H9 (cell line): ENCODE data around the gene ATPAF2. TPM values are rescaled to one million over a fixed set of nuclear protein-coding genes. Genes with fewer than 3 reads are reported as not detected.

Source experiments
- DNase-seq: peaks from one replicate; pipeline ENCODE4 v3.0.0-alpha.2; 2017
- H2AFZ ChIP-seq: one replicate; pipeline ENCODE4 v1.6.1; 2013; ENCODE audit warnings: mild to moderate bottlenecking, low read length, control low read depth, moderate library complexity
- H2AK5ac ChIP-seq: 2 replicates; pipeline ENCODE4 v1.6.1; 2013; ENCODE audit warnings: low read length, control low read depth, mixed read lengths; ENCODE audit not compliant: insufficient read length
- H2BK120ac ChIP-seq: one replicate; pipeline ENCODE4 v1.6.1; 2013; ENCODE audit warnings: low read depth, mild to moderate bottlenecking, low read length, control low read depth, inconsistent platforms; ENCODE audit not compliant: poor library complexity, severe bottlenecking
- H2BK12ac ChIP-seq: 2 replicates; pipeline ENCODE4 v1.6.1; 2013; ENCODE audit warnings: low read length, control low read depth, mixed read lengths, low read depth; ENCODE audit not compliant: insufficient read length
- H2BK15ac ChIP-seq: 2 replicates; pipeline ENCODE4 v1.6.1; 2013; ENCODE audit warnings: low read depth, low read length, control low read depth
- H2BK20ac ChIP-seq: one replicate; pipeline ENCODE4 v1.6.1; 2013; ENCODE audit warnings: low read depth, mild to moderate bottlenecking, low read length, control low read depth, inconsistent platforms; ENCODE audit not compliant: poor library complexity, severe bottlenecking
- H2BK5ac ChIP-seq: 2 replicates; pipeline ENCODE4 v1.6.1; 2013; ENCODE audit warnings: low read length, control low read depth, mixed read lengths; ENCODE audit not compliant: insufficient read length
- H3K14ac ChIP-seq: 2 replicates; pipeline ENCODE4 v1.6.1; 2013; ENCODE audit warnings: low read length, control low read depth; ENCODE audit not compliant: insufficient read depth
- H3K18ac ChIP-seq: 2 replicates; pipeline ENCODE4 v1.6.1; 2013; ENCODE audit warnings: low read depth, mild to moderate bottlenecking, mixed read lengths, low read length, control low read depth; ENCODE audit not compliant: insufficient read length
- H3K23ac ChIP-seq: 2 replicates; pipeline ENCODE4 v1.6.1; 2013; ENCODE audit warnings: low read length, control low read depth, mixed read lengths, low read depth; ENCODE audit not compliant: insufficient read length
- H3K23me2 ChIP-seq: 2 replicates; pipeline ENCODE4 v1.6.1; 2013; ENCODE audit warnings: low read depth, mild to moderate bottlenecking, mixed read lengths, low read length, control low read depth; ENCODE audit not compliant: insufficient read length, poor library complexity, severe bottlenecking
- H3K27ac ChIP-seq: 2 replicates; pipeline ENCODE4 v1.5.1; 2013; ENCODE audit warnings: low read length, control low read depth, mixed read lengths, low read depth; ENCODE audit not compliant: insufficient read length
- H3K27me3 ChIP-seq: 2 replicates; pipeline ENCODE4 v1.6.1; 2013; ENCODE audit warnings: low read length, control low read depth, inconsistent platforms; ENCODE audit not compliant: insufficient read depth
- H3K4ac ChIP-seq: 2 replicates; pipeline ENCODE4 v1.6.1; 2013; ENCODE audit warnings: low read depth, mild to moderate bottlenecking, control low read depth, inconsistent platforms, low read length, moderate library complexity
- H3K4me1 ChIP-seq: 2 replicates; pipeline ENCODE4 v1.6.1; 2013; ENCODE audit warnings: low read length, control low read depth, inconsistent platforms; ENCODE audit not compliant: insufficient read depth
- H3K4me2 ChIP-seq: 2 replicates; pipeline ENCODE4 v1.6.1; 2013; ENCODE audit warnings: low read length, control low read depth, mixed read lengths; ENCODE audit not compliant: insufficient read length, insufficient read depth
- H3K56ac ChIP-seq: 2 replicates; pipeline ENCODE4 v1.6.1; 2013; ENCODE audit warnings: low read depth, mild to moderate bottlenecking, mixed read lengths, low read length, control low read depth; ENCODE audit not compliant: insufficient read length
- H3K79me1 ChIP-seq: 2 replicates; pipeline ENCODE4 v1.6.1; 2013; ENCODE audit warnings: low read depth, mild to moderate bottlenecking, moderate library complexity, low read length, control low read depth, inconsistent platforms; ENCODE audit not compliant: insufficient read depth, poor library complexity, severe bottlenecking
- H3K79me2 ChIP-seq: 2 replicates; pipeline ENCODE4 v1.6.1; 2013; ENCODE audit warnings: low read length, control low read depth, inconsistent platforms; ENCODE audit not compliant: insufficient read depth
- H3K9ac ChIP-seq: 2 replicates; pipeline ENCODE4 v1.6.1; 2013; ENCODE audit warnings: low read length, control low read depth, mixed read lengths; ENCODE audit not compliant: insufficient read length; ENCODE audit errors: extremely low read depth
- H3K9me3 ChIP-seq: one replicate; pipeline ENCODE4 v1.6.1; 2013; ENCODE audit warnings: low read depth, low read length, inconsistent platforms; ENCODE audit not compliant: control insufficient read depth
- H3T11ph ChIP-seq: one replicate; pipeline ENCODE4 v1.6.1; 2013; ENCODE audit warnings: mild to moderate bottlenecking, low read length, control low read depth, inconsistent platforms
- H4K20me1 ChIP-seq: one replicate; pipeline ENCODE4 v1.6.1; 2013; ENCODE audit not compliant: control insufficient read depth, insufficient read length, insufficient read depth
- H4K5ac ChIP-seq: 2 replicates; pipeline ENCODE4 v1.6.1; 2013; ENCODE audit warnings: low read depth, mild to moderate bottlenecking, mixed read lengths, low read length, control low read depth; ENCODE audit not compliant: insufficient read length
- H4K8ac ChIP-seq: replicated peaks from 2 replicates; pipeline ENCODE4 v1.6.1; 2013; ENCODE audit warnings: low read length, control low read depth, mixed read lengths, low read depth; ENCODE audit not compliant: insufficient read length
- H4K91ac ChIP-seq: 2 replicates; pipeline ENCODE4 v1.6.1; 2013; ENCODE audit warnings: low read depth, mild to moderate bottlenecking, moderate library complexity, mixed read lengths, low read length, control low read depth; ENCODE audit not compliant: insufficient read length
- H3K27ac Mint-ChIP-seq, 3 experiments: 2 replicates in 2 of 3; 3 replicates in 1 of 3; pipeline ENCODE4 v1.8.0; 2020 to 2021; ENCODE audit warnings: mixed read lengths in 3 of 3, mild to moderate bottlenecking in 1 of 3, moderate library complexity in 1 of 3
- H3K27me3 Mint-ChIP-seq: 2 replicates; pipeline ENCODE4 v1.8.0; 2021; ENCODE audit warnings: low read depth, mild to moderate bottlenecking, moderate library complexity, mixed read lengths
- H3K36me3 Mint-ChIP-seq, 3 experiments: 2 replicates in 2 of 3; 3 replicates in 1 of 3; pipeline ENCODE4 v1.8.0; 2020 to 2021; ENCODE audit warnings: low read depth in 3 of 3, mixed read lengths in 3 of 3; ENCODE audit not compliant: insufficient read depth in 1 of 3
- H3K4me1 Mint-ChIP-seq, 2 experiments: 2 replicates each; pipeline ENCODE4 v1.8.0; 2020; ENCODE audit warnings: mixed read lengths in 2 of 2
- H3K4me3 Mint-ChIP-seq, 2 experiments: 2 replicates in 1 of 2; 3 replicates in 1 of 2; pipeline ENCODE4 v1.8.0; 2020 to 2021; ENCODE audit warnings: mild to moderate bottlenecking in 2 of 2, mixed read lengths in 2 of 2, moderate library complexity in 1 of 2
- H3K9me3 Mint-ChIP-seq, 2 experiments: 2 replicates in 1 of 2; 3 replicates in 1 of 2; pipeline ENCODE4 v1.8.0; 2020; ENCODE audit warnings: mild to moderate bottlenecking in 2 of 2, mixed read lengths in 2 of 2, moderate library complexity in 1 of 2
- WGBS: extraction: QIAGEN DNeasy Blood & Tissue Kit; methylation state at CpG from one replicate; pipeline ENCODE4 v1.1.7; 2013; ENCODE audit warnings: missing lambda C conversion rate, low lambda C conversion rate, mixed read lengths; ENCODE audit not compliant: insufficient read length; ENCODE audit errors: extremely low coverage; 5-methylcytosine and 5-hydroxymethylcytosine counted together
- total RNA-seq: library from RNA; stranded (reverse); gene quantifications from 2 replicates; pipeline ENCODE4 v1.2.1, GENCODE V29; 2021
- TF ChIP-seq, protein P1 (sequence below): fragments of 200-600 bp; sonication (generic); conservative IDR thresholded peaks from 3 replicates; pipeline ENCODE4 v1.8.0; 2021; ENCODE audit warnings: antibody characterized with exemption, mild to moderate bottlenecking

ATPAF2 gene
- total RNA-seq, 1 experiment from 2014 or later: 21.4 TPM

GRCh38 chr17:18079543-18079942 lies 40.6 kb upstream of the ATPAF2 start:
- TF ChIP-seq, protein P1, sequence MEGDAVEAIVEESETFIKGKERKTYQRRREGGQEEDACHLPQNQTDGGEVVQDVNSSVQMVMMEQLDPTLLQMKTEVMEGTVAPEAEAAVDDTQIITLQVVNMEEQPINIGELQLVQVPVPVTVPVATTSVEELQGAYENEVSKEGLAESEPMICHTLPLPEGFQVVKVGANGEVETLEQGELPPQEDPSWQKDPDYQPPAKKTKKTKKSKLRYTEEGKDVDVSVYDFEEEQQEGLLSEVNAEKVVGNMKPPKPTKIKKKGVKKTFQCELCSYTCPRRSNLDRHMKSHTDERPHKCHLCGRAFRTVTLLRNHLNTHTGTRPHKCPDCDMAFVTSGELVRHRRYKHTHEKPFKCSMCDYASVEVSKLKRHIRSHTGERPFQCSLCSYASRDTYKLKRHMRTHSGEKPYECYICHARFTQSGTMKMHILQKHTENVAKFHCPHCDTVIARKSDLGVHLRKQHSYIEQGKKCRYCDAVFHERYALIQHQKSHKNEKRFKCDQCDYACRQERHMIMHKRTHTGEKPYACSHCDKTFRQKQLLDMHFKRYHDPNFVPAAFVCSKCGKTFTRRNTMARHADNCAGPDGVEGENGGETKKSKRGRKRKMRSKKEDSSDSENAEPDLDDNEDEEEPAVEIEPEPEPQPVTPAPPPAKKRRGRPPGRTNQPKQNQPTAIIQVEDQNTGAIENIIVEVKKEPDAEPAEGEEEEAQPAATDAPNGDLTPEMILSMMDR: no peak
- Histone ChIP-seq H2BK12ac (no peak overlapping the region), H3K23ac (no peak overlapping the region), H3K9ac (no peak overlapping the region), H4K5ac (no peak overlapping the region), H3K27me3 (no peaks in the 10 kb centered on the region), H2BK5ac (no peak overlapping the region), H3K4me2 (no peak overlapping the region), H2AK5ac (no peak overlapping the region), H2AFZ (no peak overlapping the region), H3K23me2 (no peaks in the 10 kb centered on the region), H3K27ac (no peak overlapping the region), H3T11ph (no peak overlapping the region), H2BK120ac (no peak overlapping the region), H3K14ac (no peak overlapping the region), H3K18ac (no peak overlapping the region), H4K20me1 (no peaks in the 10 kb centered on the region), H2BK20ac (no peak overlapping the region), H3K79me1 (no peaks in the 10 kb centered on the region), H3K79me2 (no peaks in the 10 kb centered on the region), H3K4me1 (no peaks in the 10 kb centered on the region), H2BK15ac (no peak overlapping the region), H3K56ac (no peak overlapping the region), H3K4ac (no peak overlapping the region), H3K9me3 (no peaks in the 10 kb centered on the region), H4K8ac (no peak overlapping the region), H4K91ac (no peak overlapping the region)
- Mint-ChIP-seq H3K36me3 (no peaks in the 10 kb centered on the region), H3K27me3 (peaks cover 9% of the 10 kb centered on the region), H3K9me3 (no peaks in the 10 kb centered on the region), H3K4me1 (no peaks in the 10 kb centered on the region), H3K4me3 (no peak overlapping the region), H3K27ac (peak overlapping the region in 1 of 3 experiments; percentile 40; a peak in 1 of 7 replicates)
- DNase-seq: no peak
- no CpG with 5 or more reads among the region's 4 CpGs for WGBS
